Karpas-422 (cell line): ENCODE measurements around the gene NCLN. TPM values are rescaled to one million over a fixed set of nuclear protein-coding genes. Genes with fewer than 3 reads are reported as not detected.

ENCODE experiments used
- DNase-seq: peaks from one replicate; pipeline ENCODE4 v3.0.0-alpha.2; 2015
- H2AFZ ChIP-seq: fragments of 200-600 bp; sonication (generic); 2 replicates; pipeline ENCODE4 v1.6.1; 2014; ENCODE audit warnings: antibody characterized with exemption, low read length, mixed read lengths
- H3K27ac ChIP-seq: fragments of 200-600 bp; sonication (generic); 2 replicates; pipeline ENCODE4 v1.5.1; 2014; ENCODE audit warnings: mild to moderate bottlenecking, low read length, moderate library complexity
- H3K27me3 ChIP-seq: fragments of 200-600 bp; sonication (generic); 2 replicates; pipeline ENCODE4 v1.6.1; 2014; ENCODE audit warnings: low read length, mixed read lengths
- H3K36me3 ChIP-seq: fragments of 200-600 bp; sonication (generic); 2 replicates; pipeline ENCODE4 v1.6.1; 2014; ENCODE audit warnings: low read length, mixed read lengths; ENCODE audit not compliant: insufficient read depth
- H3K4me1 ChIP-seq: fragments of 200-600 bp; sonication (generic); 2 replicates; pipeline ENCODE4 v1.6.1; 2014; ENCODE audit warnings: mild to moderate bottlenecking, low read length, mixed read lengths
- H3K4me2 ChIP-seq: fragments of 200-600 bp; sonication (generic); 2 replicates; pipeline ENCODE4 v1.6.1; 2014; ENCODE audit warnings: low read length, low read depth, mild to moderate bottlenecking; ENCODE audit not compliant: poor library complexity, severe bottlenecking
- H3K4me3 ChIP-seq: fragments of 200-600 bp; sonication (generic); 2 replicates; pipeline ENCODE4 v1.5.1; 2014; ENCODE audit warnings: mild to moderate bottlenecking, antibody characterized with exemption, low read length, mixed read lengths
- H3K79me2 ChIP-seq: fragments of 200-600 bp; sonication (generic); 2 replicates; pipeline ENCODE4 v1.6.1; 2014; ENCODE audit warnings: mild to moderate bottlenecking, low read length, mixed read lengths
- H3K9ac ChIP-seq: fragments of 200-600 bp; sonication (generic); 2 replicates; pipeline ENCODE4 v1.6.0; 2014; ENCODE audit warnings: low read length
- H3K9me2 ChIP-seq: fragments of 200-600 bp; sonication (generic), shearing (Covaris generic); replicated peaks from 2 replicates; pipeline ENCODE4 v1.6.0; 2014; ENCODE audit warnings: mild to moderate bottlenecking, low read length, moderate library complexity; ENCODE audit not compliant: insufficient read depth
- H3K9me3 ChIP-seq: fragments of 300-700, 200-600 bp; sonication (generic); 2 replicates; pipeline ENCODE4 v1.6.1; 2014; ENCODE audit warnings: low read length, mixed read lengths
- H4K20me1 ChIP-seq: fragments of 200-600 bp; sonication (generic); 2 replicates; pipeline ENCODE4 v1.6.1; 2014; ENCODE audit warnings: mild to moderate bottlenecking, antibody characterized with exemption, low read length, low read depth; ENCODE audit not compliant: insufficient read depth
- total RNA-seq: library from RNA; depleted of rRNA; stranded (reverse); fragments of >200 nt; shearing (Covaris generic); gene quantifications from 2 replicates; pipeline ENCODE4 v1.2.3, GENCODE V29; 2014; ENCODE audit warnings: low replicate concordance

NCLN gene
- total RNA-seq, 1 experiment from 2014 or later = 37.6 TPM

DNA sequence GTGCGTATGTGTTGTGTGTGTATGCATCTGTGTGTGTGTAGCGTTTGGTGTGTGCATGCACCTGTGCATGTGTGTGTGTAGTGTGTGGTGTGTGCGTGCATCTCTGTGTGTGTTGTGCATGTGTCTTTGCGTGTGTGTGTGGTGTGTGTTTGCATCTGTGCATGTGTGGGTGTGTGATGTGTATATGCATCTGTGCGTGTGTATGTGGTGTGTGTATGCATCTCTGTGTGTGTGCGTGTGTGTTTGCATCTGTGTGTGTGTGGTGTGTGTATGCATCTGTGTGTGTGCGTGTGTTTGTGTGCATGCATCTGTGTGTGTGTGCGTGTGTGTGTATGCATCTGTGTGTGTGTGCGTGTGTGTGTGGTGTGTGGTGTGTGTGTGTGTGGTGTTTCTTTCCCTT lies 59.3 kb downstream of the NCLN start:
- Histone ChIP-seq H3K4me3 (no peak overlapping the region), H4K20me1 (no peaks in the 10 kb centered on the region), H3K9ac (no peak overlapping the region), H3K27ac (no peak overlapping the region), H2AFZ (no peak overlapping the region), H3K4me2 (no peak overlapping the region), H3K27me3 (no peaks in the 10 kb centered on the region), H3K9me3 (no peaks in the 10 kb centered on the region), H3K36me3 (no peaks in the 10 kb centered on the region), H3K79me2 (no peaks in the 10 kb centered on the region), H3K9me2 (no peaks in the 10 kb centered on the region), H3K4me1 (no peaks in the 10 kb centered on the region)
- no peak for DNase-seq

GRCh38 chr19:3248728-3249326 lies 63.1 kb downstream of the NCLN start:
- H3K4me2 ChIP-seq = no peak overlapping the region
- no peaks in the 10 kb centered on the region for H4K20me1 ChIP-seq
- H3K4me3 ChIP-seq = no peak overlapping the region
- no peaks in the 10 kb centered on the region for H3K9me3 ChIP-seq
- H3K9me2 ChIP-seq = no peaks in the 10 kb centered on the region
- no peak for DNase-seq
- no peak overlapping the region for H2AFZ ChIP-seq
- H3K4me1 ChIP-seq = no peaks in the 10 kb centered on the region
- no peak overlapping the region for H3K9ac ChIP-seq
- no peaks in the 10 kb centered on the region for H3K27me3 ChIP-seq
- H3K79me2 ChIP-seq = no peaks in the 10 kb centered on the region
- no peaks in the 10 kb centered on the region for H3K36me3 ChIP-seq
- H3K27ac ChIP-seq = no peak overlapping the region

- Histone ChIP-seq H3K4me1 (no peaks in the 10 kb centered on the region), H3K4me2 (no peak overlapping the region), H3K9me3 (no peaks in the 10 kb centered on the region), H3K9me2 (no peaks in the 10 kb centered on the region), H4K20me1 (no peaks in the 10 kb centered on the region), H3K4me3 (no peak overlapping the region), H2AFZ (no peak overlapping the region), H3K27me3 (no peaks in the 10 kb centered on the region), H3K79me2 (no peaks in the 10 kb centered on the region), H3K36me3 (no peaks in the 10 kb centered on the region), H3K9ac (no peak overlapping the region), H3K27ac (no peak overlapping the region)
- DNase-seq = peak; percentile 72
Observed at GRCh38 chr19:3249408-3249807, 63.7 kb downstream of the NCLN start.

DNA sequence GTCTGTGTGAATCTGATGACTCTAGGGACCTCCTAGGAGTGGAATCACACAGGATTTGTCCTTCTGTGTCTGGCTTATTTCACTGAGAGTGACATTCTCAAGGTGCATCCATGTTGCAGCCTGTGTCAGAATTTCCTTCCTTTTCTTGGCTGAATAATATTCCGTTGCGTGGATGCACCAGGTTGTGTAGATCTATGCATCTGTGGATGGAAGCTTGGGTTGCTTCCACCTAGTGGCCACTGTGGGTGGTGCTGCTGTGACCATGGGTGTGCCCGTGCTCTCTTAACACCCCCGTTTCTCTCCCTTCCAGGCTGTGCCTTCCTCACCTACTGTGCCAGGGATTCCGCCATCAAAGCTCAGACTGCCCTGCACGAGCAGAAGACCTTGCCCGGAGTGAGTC lies 64.9 kb downstream of the NCLN start:
- DNase-seq = peak; percentile 70
- H3K9me2 ChIP-seq = no peaks in the 10 kb centered on the region

GRCh38 chr19:3251229-3251628 lies 65.5 kb downstream of the NCLN start:
- Histone ChIP-seq H2AFZ (no peak overlapping the region), H3K27me3 (no peaks in the 10 kb centered on the region), H3K4me3 (no peak overlapping the region), H3K9me2 (no peaks in the 10 kb centered on the region), H3K4me1 (no peaks in the 10 kb centered on the region), H3K36me3 (no peaks in the 10 kb centered on the region), H3K9ac (no peak overlapping the region), H3K27ac (no peak overlapping the region), H4K20me1 (no peaks in the 10 kb centered on the region), H3K79me2 (no peaks in the 10 kb centered on the region), H3K9me3 (no peaks in the 10 kb centered on the region), H3K4me2 (no peak overlapping the region)
- DNase-seq = no peak

More for the DNA sequence above, 64.9 kb downstream of the NCLN start:
- H3K79me2 ChIP-seq = no peaks in the 10 kb centered on the region
- no peak overlapping the region for H3K4me3 ChIP-seq
- H2AFZ ChIP-seq = no peak overlapping the region
- no peak overlapping the region for H3K27ac ChIP-seq
- H4K20me1 ChIP-seq = no peaks in the 10 kb centered on the region
- H3K9me3 ChIP-seq = no peaks in the 10 kb centered on the region
- no peak overlapping the region for H3K4me2 ChIP-seq
- no peaks in the 10 kb centered on the region for H3K27me3 ChIP-seq
- no peaks in the 10 kb centered on the region for H3K4me1 ChIP-seq
- H3K36me3 ChIP-seq = no peaks in the 10 kb centered on the region
- no peak overlapping the region for H3K9ac ChIP-seq

- Histone ChIP-seq H3K27ac (no peak overlapping the region), H2AFZ (no peak overlapping the region), H3K36me3 (no peaks in the 10 kb centered on the region), H3K9ac (no peak overlapping the region), H3K4me2 (no peak overlapping the region), H4K20me1 (no peaks in the 10 kb centered on the region), H3K27me3 (no peaks in the 10 kb centered on the region), H3K9me3 (no peaks in the 10 kb centered on the region), H3K9me2 (no peaks in the 10 kb centered on the region), H3K4me1 (no peaks in the 10 kb centered on the region), H3K4me3 (no peak overlapping the region), H3K79me2 (no peaks in the 10 kb centered on the region)
- DNase-seq = no peak
Observed at GRCh38 chr19:3252650-3253049, 66.9 kb downstream of the NCLN start.

DNA sequence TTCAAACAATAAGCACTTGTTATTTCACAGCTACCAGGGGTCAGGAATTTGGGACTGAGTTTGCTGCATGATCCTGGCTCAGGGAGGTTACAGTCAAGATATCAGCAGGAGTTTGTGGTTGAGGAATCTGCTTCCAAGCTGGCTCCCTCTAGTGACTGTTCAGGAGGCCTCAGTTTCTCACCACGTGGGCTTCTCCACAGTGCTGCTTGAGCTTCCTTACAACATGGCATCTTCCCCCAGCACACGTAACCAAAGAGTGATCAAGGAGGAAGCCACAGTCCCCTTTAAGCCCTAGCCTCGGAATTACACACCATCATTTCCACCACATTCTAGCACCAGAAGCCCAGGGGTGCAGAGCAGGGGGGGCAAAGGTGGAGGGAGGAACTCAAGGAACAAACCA lies 67.5 kb downstream of the NCLN start:
- H3K27me3 ChIP-seq = no peaks in the 10 kb centered on the region
- no peaks in the 10 kb centered on the region for H3K9me3 ChIP-seq
- no peak for DNase-seq
- no peaks in the 10 kb centered on the region for H4K20me1 ChIP-seq
- no peaks in the 10 kb centered on the region for H3K36me3 ChIP-seq
- H2AFZ ChIP-seq = no peak overlapping the region
- H3K27ac ChIP-seq = no peak overlapping the region
- H3K4me3 ChIP-seq = no peak overlapping the region
- no peak overlapping the region for H3K9ac ChIP-seq
- no peaks in the 10 kb centered on the region for H3K4me1 ChIP-seq
- H3K4me2 ChIP-seq = no peak overlapping the region
- no peaks in the 10 kb centered on the region for H3K9me2 ChIP-seq
- no peaks in the 10 kb centered on the region for H3K79me2 ChIP-seq

GRCh38 chr19:3254520-3254919 lies 68.8 kb downstream of the NCLN start:
- Histone ChIP-seq H3K27ac (no peak overlapping the region), H3K9me2 (no peaks in the 10 kb centered on the region), H3K9me3 (no peaks in the 10 kb centered on the region), H3K79me2 (no peaks in the 10 kb centered on the region), H3K4me2 (no peak overlapping the region), H3K27me3 (no peaks in the 10 kb centered on the region), H4K20me1 (no peaks in the 10 kb centered on the region), H3K4me1 (no peaks in the 10 kb centered on the region), H3K36me3 (no peaks in the 10 kb centered on the region), H2AFZ (no peak overlapping the region), H3K4me3 (no peak overlapping the region), H3K9ac (no peak overlapping the region)
- DNase-seq = no peak

GRCh38 chr19:3257071-3257470 lies 71.3 kb downstream of the NCLN start:
- Histone ChIP-seq H3K36me3 (no peaks in the 10 kb centered on the region), H3K4me2 (no peak overlapping the region), H3K27ac (no peak overlapping the region), H3K9ac (no peak overlapping the region), H3K4me1 (no peaks in the 10 kb centered on the region), H3K4me3 (no peak overlapping the region), H3K27me3 (no peaks in the 10 kb centered on the region), H3K9me3 (no peaks in the 10 kb centered on the region), H3K9me2 (no peaks in the 10 kb centered on the region), H3K79me2 (no peaks in the 10 kb centered on the region), H4K20me1 (no peaks in the 10 kb centered on the region), H2AFZ (no peak overlapping the region)
- DNase-seq = no peak
